Liver (tissue), 9 donors: ENCODE measurements around the gene UPK3A. TPM values are rescaled to one million over a fixed set of nuclear protein-coding genes. Genes with fewer than 3 reads are reported as not detected.
A peak's percentile ranks its signal among the peaks of the same experiment; 100 is the strongest.

ENCODE experiments used
- DNase-seq: peaks from one replicate; pipeline ENCODE4 v3.0.0-alpha.2; 2017; ENCODE audit warnings: low spot score
- H3K27ac ChIP-seq, 2 donors: one replicate each; pipeline ENCODE4 v1.7.0; 2013; ENCODE audit warnings: inconsistent platforms in 2 of 2, low read length in 2 of 2, control low read depth in 1 of 2, low read depth in 1 of 2, mild to moderate bottlenecking in 1 of 2
- H3K27me3 ChIP-seq, 4 donors: one replicate each; pipeline versions ENCODE4 v1.6.1 to v1.7.0; 2013; ENCODE audit warnings: low read length in 3 of 4, inconsistent platforms in 1 of 4, mild to moderate bottlenecking in 1 of 4, moderate library complexity in 1 of 4; ENCODE audit not compliant: control insufficient read depth in 4 of 4, insufficient read depth in 4 of 4
- H3K36me3 ChIP-seq, 4 donors: one replicate each; pipeline versions ENCODE4 v1.6.1 to v1.7.0; 2013; ENCODE audit warnings: low read length in 3 of 4, mild to moderate bottlenecking in 3 of 4, low read depth in 1 of 4, moderate library complexity in 1 of 4; ENCODE audit not compliant: control insufficient read depth in 4 of 4, insufficient read depth in 3 of 4
- H3K4me1 ChIP-seq, 4 donors: one replicate each; pipeline versions ENCODE4 v1.6.1 to v1.7.0; 2013; ENCODE audit warnings: low read length in 3 of 4, mild to moderate bottlenecking in 3 of 4, moderate library complexity in 1 of 4; ENCODE audit not compliant: control insufficient read depth in 4 of 4, insufficient read depth in 4 of 4
- H3K4me3 ChIP-seq, 3 donors: one replicate each; pipeline versions ENCODE4 v1.6.1 to v1.7.0; 2013; ENCODE audit warnings: low read length in 3 of 3, control low read depth in 1 of 3, low read depth in 1 of 3, mild to moderate bottlenecking in 1 of 3
- H3K9ac ChIP-seq, 2 donors: one replicate each; pipeline ENCODE4 v1.7.0; 2013; ENCODE audit warnings: low read length in 2 of 2, mild to moderate bottlenecking in 2 of 2, moderate library complexity in 2 of 2, control low read depth in 1 of 2, low read depth in 1 of 2
- H3K9me3 ChIP-seq, 4 donors: one replicate each; pipeline versions ENCODE4 v1.6.1 to v1.7.0; 2013; ENCODE audit warnings: low read length in 3 of 4; ENCODE audit not compliant: control insufficient read depth in 4 of 4
- CTCF ChIP-seq: fragments of 150-350 bp; IDR thresholded peaks from 2 replicates; pipeline ENCODE4 v1.5.1; 2017; ENCODE audit warnings: improper control_type of control experiment, low read depth, low read length; ENCODE audit not compliant: missing input control
- FOXA1 ChIP-seq: IDR thresholded peaks from 2 replicates; pipeline ENCODE4 v1.6.1; 2016; ENCODE audit warnings: antibody characterized with exemption
- FOXA2 ChIP-seq: IDR thresholded peaks from 2 replicates; pipeline ENCODE4 v1.6.1; 2016; ENCODE audit warnings: antibody characterized with exemption
- GABPA ChIP-seq, 2 donors: IDR thresholded peaks in 1 of 2; conservative IDR thresholded peaks in 1 of 2; 2 replicates each; pipeline ENCODE4 v1.6.1; 2016; ENCODE audit warnings: antibody characterized with exemption in 2 of 2, mild to moderate bottlenecking in 1 of 2, moderate library complexity in 1 of 2
- HNF4A ChIP-seq, 2 donors: conservative IDR thresholded peaks; 2 replicates each; pipeline ENCODE4 v1.6.1; 2016; ENCODE audit warnings: antibody characterized with exemption in 2 of 2, mild to moderate bottlenecking in 2 of 2
- JUND ChIP-seq, 2 donors: IDR thresholded peaks; 2 replicates each; pipeline ENCODE4 v1.6.1; 2016; ENCODE audit warnings: antibody characterized with exemption in 2 of 2
- RXRA ChIP-seq, 2 donors: IDR thresholded peaks; 2 replicates each; pipeline ENCODE4 v1.6.1; 2017 to 2018; ENCODE audit warnings: antibody characterized with exemption in 2 of 2, mild to moderate bottlenecking in 1 of 2
- SP1 ChIP-seq: IDR thresholded peaks from 2 replicates; pipeline ENCODE4 v1.6.1; 2018; ENCODE audit warnings: antibody characterized with exemption, mild to moderate bottlenecking
- TAF1 ChIP-seq: conservative IDR thresholded peaks from 2 replicates; pipeline ENCODE4 v1.6.1; 2016; ENCODE audit warnings: antibody characterized with exemption, mild to moderate bottlenecking
- WGBS: extraction: QIAGEN DNeasy Blood & Tissue Kit; methylation state at CpG from one replicate; pipeline ENCODE4 v1.1.7; 2013; 5-methylcytosine and 5-hydroxymethylcytosine counted together
- polyA plus RNA-seq, 2 donors: library from polyadenylated mRNA; stranded (reverse) in 1 of 2; unstranded in 1 of 2; fragments of 200-250 nt in 1 of 2; fragments of >200 nt in 1 of 2; fragmentation: Nextera tagmentation in 1 of 2; extraction: Ambion mirVana in 1 of 2; gene quantifications; one replicate each; pipeline versions ENCODE4 v1.2.1 to v1.2.3, GENCODE V29; 2013 to 2015
- total RNA-seq, 2 donors: library from RNA; depleted of rRNA; stranded (reverse); fragments of >200 nt; gene quantifications; one replicate each; pipeline ENCODE4 v1.2.3, GENCODE V29; 2014
- TF ChIP-seq, protein P1 (sequence below): IDR thresholded peaks from 2 replicates; pipeline ENCODE4 v1.6.1; 2016; ENCODE audit warnings: antibody characterized with exemption
- TF ChIP-seq, protein P2 (sequence below): IDR thresholded peaks from 2 replicates; pipeline ENCODE4 v1.6.1; 2016; ENCODE audit warnings: antibody characterized with exemption, mild to moderate bottlenecking
- TF ChIP-seq, protein P3 (sequence below): IDR thresholded peaks from 2 replicates; pipeline ENCODE4 v1.6.1; 2016; ENCODE audit warnings: antibody characterized with exemption
- donor health status: healthy.
- donor health status: healthy.
- donor health status: healthy.
- donor health status: healthy.
- donor health status: healthy.

Gene UPK3A
- total and polyA plus RNA-seq, 4 donors: 0.42 TPM; not detected in 3

- Histone ChIP-seq H3K27me3 (no peaks in the 10 kb centered on the region), H3K9me3 (no peaks in the 10 kb centered on the region), H3K36me3 (no peaks in the 10 kb centered on the region), H3K4me3 (no peak overlapping the region), H3K9ac (no peak overlapping the region), H3K4me1 (peaks cover 16 to 47% (median 26%) of the 10 kb centered on the region in 4 donors), H3K27ac (peak overlapping the region; percentile 32 to 63)
- peak; percentile 58 for DNase-seq
- TF ChIP-seq, protein P1, sequence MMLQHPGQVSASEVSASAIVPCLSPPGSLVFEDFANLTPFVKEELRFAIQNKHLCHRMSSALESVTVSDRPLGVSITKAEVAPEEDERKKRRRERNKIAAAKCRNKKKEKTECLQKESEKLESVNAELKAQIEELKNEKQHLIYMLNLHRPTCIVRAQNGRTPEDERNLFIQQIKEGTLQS: no peak
- TF ChIP-seq JUND (IDR thresholded peaks at IDR 0.05) (no peak), FOXA2 (no peak), SP1 (peak; percentile 33), GABPA (IDR thresholded peaks at IDR 0.05 in 1 of 2, conservative IDR thresholded peaks at IDR 0.05 in 1 of 2) (no peak), CTCF (no peak), TAF1 (no peak), HNF4A (conservative IDR thresholded peaks at IDR 0.05) (peak; percentile 75 to 81), FOXA1 (no peak), RXRA (IDR thresholded peaks at IDR 0.05) (peak in 1 of 2 donors; percentile 51)
- TF ChIP-seq, protein P2, sequence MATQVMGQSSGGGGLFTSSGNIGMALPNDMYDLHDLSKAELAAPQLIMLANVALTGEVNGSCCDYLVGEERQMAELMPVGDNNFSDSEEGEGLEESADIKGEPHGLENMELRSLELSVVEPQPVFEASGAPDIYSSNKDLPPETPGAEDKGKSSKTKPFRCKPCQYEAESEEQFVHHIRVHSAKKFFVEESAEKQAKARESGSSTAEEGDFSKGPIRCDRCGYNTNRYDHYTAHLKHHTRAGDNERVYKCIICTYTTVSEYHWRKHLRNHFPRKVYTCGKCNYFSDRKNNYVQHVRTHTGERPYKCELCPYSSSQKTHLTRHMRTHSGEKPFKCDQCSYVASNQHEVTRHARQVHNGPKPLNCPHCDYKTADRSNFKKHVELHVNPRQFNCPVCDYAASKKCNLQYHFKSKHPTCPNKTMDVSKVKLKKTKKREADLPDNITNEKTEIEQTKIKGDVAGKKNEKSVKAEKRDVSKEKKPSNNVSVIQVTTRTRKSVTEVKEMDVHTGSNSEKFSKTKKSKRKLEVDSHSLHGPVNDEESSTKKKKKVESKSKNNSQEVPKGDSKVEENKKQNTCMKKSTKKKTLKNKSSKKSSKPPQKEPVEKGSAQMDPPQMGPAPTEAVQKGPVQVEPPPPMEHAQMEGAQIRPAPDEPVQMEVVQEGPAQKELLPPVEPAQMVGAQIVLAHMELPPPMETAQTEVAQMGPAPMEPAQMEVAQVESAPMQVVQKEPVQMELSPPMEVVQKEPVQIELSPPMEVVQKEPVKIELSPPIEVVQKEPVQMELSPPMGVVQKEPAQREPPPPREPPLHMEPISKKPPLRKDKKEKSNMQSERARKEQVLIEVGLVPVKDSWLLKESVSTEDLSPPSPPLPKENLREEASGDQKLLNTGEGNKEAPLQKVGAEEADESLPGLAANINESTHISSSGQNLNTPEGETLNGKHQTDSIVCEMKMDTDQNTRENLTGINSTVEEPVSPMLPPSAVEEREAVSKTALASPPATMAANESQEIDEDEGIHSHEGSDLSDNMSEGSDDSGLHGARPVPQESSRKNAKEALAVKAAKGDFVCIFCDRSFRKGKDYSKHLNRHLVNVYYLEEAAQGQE: no peak
- TF ChIP-seq, protein P3, sequence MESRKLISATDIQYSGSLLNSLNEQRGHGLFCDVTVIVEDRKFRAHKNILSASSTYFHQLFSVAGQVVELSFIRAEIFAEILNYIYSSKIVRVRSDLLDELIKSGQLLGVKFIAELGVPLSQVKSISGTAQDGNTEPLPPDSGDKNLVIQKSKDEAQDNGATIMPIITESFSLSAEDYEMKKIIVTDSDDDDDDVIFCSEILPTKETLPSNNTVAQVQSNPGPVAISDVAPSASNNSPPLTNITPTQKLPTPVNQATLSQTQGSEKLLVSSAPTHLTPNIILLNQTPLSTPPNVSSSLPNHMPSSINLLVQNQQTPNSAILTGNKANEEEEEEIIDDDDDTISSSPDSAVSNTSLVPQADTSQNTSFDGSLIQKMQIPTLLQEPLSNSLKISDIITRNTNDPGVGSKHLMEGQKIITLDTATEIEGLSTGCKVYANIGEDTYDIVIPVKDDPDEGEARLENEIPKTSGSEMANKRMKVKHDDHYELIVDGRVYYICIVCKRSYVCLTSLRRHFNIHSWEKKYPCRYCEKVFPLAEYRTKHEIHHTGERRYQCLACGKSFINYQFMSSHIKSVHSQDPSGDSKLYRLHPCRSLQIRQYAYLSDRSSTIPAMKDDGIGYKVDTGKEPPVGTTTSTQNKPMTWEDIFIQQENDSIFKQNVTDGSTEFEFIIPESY: no peak
- WGBS: 70% methylated on average over 15 of the region's 15 CpGs
These were observed 47.4 kb upstream of the UPK3A start for GRCh38 chr22:45237065-45237990.
